Embryonic facial prominence (tissue), 1 donor: Measurements from ENCODE around the gene MIPOL1.
"Not testable (repeated sequence)": the region's sequence is repeated elsewhere in the genome, so short reads cannot be mapped to it uniquely, and the experiment has no call there.

Experiments
- DNase-seq: peaks from one replicate; pipeline ENCODE4 v3.0.0-alpha.2; 2016; ENCODE audit errors: extremely low spot score

Gene MIPOL1

GRCh38 chr14:37545174-37545573, 347.4 kb downstream of the MIPOL1 start:
- DNase-seq = no peak

GRCh38 chr14:37546621-37547447, 349.1 kb downstream of the MIPOL1 start:
- no peak for DNase-seq

- peak; percentile 12 for DNase-seq
These were observed 352.8 kb downstream of the MIPOL1 start for GRCh38 chr14:37550511-37550910.

GRCh38 chr14:37551119-37551518, 353.4 kb downstream of the MIPOL1 start:
- DNase-seq = no peak

GRCh38 chr14:37553935-37554550, 356.3 kb downstream of the MIPOL1 start:
- no peak for DNase-seq

- not testable (repeated sequence) for DNase-seq
These were observed 357.9 kb downstream of the MIPOL1 start for GRCh38 chr14:37555596-37555995.

GRCh38 chr14:37558740-37559139, 361.0 kb downstream of the MIPOL1 start:
- no peak for DNase-seq

- no peak for DNase-seq
These were observed 361.6 kb downstream of the MIPOL1 start for GRCh38 chr14:37559386-37559785.

- DNase-seq = no peak
These were observed 365.5 kb downstream of the MIPOL1 start for GRCh38 chr14:37563189-37563588.

- no peak for DNase-seq
These were observed 367.8 kb downstream of the MIPOL1 start for GRCh38 chr14:37565550-37565949.

- no peak for DNase-seq
These were observed 369.2 kb downstream of the MIPOL1 start for GRCh38 chr14:37566811-37567371.

- DNase-seq = no peak
These were observed 372.0 kb downstream of the MIPOL1 start for GRCh38 chr14:37569729-37570128.

- DNase-seq = no peak
These were observed 373.7 kb downstream of the MIPOL1 start for GRCh38 chr14:37571391-37571790.

GRCh38 chr14:37573356-37573755, 375.6 kb downstream of the MIPOL1 start:
- DNase-seq = no peak

- no peak for DNase-seq
These were observed 381.5 kb downstream of the MIPOL1 start for GRCh38 chr14:37579274-37579673.

- DNase-seq = no peak
These were observed 382.4 kb downstream of the MIPOL1 start for GRCh38 chr14:37580146-37580545.

- DNase-seq = no peak
These were observed 385.8 kb downstream of the MIPOL1 start for GRCh38 chr14:37583358-37584210.

GRCh38 chr14:37584211-37585100, 386.7 kb downstream of the MIPOL1 start:
- DNase-seq = no peak

GRCh38 chr14:37585101-37585511, 387.4 kb downstream of the MIPOL1 start:
- no peak for DNase-seq

- no peak for DNase-seq
These were observed 388.4 kb downstream of the MIPOL1 start for GRCh38 chr14:37585971-37586796.
